HG03097 (cell line): ENCODE data around the gene LAMB4.

Experiments used
- ATAC-seq: cut with Tn5 transposase; IDR thresholded peaks from one replicate; pipeline ENCODE4 v1.9.1; 2021; ENCODE audit not compliant: unreplicated experiment, low FRiP score

LAMB4 gene

DNA sequence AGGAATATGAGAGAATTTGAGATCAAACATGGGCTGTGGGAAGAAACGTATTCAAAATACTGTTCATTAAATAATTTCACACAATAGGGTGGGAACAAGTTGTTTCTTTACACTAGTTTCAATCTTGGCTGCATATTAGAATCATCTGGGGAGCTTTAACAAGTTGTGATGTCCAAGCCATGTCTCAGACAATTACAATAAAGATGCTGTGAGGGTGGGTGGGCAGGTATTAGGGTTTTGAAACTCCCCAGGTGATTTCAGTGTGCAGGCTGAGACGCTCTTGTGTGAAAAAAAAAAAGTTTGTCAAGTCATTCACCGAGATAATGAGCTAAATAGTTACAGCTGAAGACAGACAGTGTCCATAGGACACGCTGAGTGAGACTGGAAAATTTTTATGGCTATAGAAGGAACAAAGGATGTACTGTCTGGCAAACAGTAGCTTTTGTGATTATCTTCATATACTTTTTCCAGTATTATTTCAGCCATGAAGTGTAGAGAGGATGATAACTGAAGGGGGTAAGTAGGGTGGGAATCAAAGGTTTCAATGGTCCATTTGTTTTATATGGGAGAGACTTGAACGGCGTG, 12.6 kb upstream of the LAMB4 start:
- no peak for ATAC-seq

DNA sequence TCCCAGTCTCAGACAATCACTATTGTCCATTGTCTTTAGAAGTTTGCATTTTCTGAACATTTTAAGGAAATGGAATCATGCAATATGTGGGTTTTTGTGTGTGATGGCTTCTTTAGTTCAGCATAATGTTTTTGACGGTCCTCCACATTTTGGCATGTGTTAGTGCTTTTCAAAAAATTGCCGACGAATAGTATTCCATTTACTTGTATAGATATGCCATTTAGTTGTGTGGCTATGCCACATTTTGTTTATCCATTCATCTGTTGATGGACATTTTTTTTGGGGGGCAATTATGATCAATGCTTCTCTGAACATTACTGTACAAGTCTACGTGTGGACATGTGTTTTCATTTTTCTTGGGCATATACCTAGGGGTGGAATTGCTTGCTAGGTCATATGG, 12.0 kb upstream of the LAMB4 start:
- no peak for ATAC-seq

DNA sequence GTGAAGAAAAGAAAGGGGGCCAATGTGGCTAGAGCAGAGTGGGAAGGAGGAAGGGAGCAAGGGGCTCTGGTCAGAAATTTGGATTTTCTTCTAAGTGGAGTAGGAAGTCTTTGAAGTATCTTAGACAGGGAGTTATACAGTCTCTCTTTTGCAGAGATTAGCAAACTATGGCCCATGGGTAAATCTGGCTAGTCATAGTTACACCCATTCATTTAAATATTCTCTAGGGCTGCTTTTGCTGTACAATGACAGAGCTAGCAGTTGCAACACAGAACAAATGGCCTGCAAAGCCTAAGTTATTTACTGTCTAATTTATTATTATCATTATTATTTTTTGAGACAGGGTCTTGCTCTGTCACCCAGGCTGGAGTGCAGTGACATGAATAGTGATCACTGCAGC, 10.5 kb upstream of the LAMB4 start:
- no peak for ATAC-seq

GRCh38 chr7:108138911-108139310, 8.8 kb upstream of the LAMB4 start:
- ATAC-seq: no peak

GRCh38 chr7:108137993-108138392, 7.8 kb upstream of the LAMB4 start:
- ATAC-seq: no peak

- no peak for ATAC-seq
Measured at GRCh38 chr7:108137040-108137439, 6.9 kb upstream of the LAMB4 start.

GRCh38 chr7:108136191-108136688, 6.1 kb upstream of the LAMB4 start:
- peak; percentile 19 for ATAC-seq

GRCh38 chr7:108135446-108136190, 5.5 kb upstream of the LAMB4 start:
- ATAC-seq: peak; percentile 96

- ATAC-seq: no peak
Measured at GRCh38 chr7:108134486-108134885, 4.3 kb upstream of the LAMB4 start.

DNA sequence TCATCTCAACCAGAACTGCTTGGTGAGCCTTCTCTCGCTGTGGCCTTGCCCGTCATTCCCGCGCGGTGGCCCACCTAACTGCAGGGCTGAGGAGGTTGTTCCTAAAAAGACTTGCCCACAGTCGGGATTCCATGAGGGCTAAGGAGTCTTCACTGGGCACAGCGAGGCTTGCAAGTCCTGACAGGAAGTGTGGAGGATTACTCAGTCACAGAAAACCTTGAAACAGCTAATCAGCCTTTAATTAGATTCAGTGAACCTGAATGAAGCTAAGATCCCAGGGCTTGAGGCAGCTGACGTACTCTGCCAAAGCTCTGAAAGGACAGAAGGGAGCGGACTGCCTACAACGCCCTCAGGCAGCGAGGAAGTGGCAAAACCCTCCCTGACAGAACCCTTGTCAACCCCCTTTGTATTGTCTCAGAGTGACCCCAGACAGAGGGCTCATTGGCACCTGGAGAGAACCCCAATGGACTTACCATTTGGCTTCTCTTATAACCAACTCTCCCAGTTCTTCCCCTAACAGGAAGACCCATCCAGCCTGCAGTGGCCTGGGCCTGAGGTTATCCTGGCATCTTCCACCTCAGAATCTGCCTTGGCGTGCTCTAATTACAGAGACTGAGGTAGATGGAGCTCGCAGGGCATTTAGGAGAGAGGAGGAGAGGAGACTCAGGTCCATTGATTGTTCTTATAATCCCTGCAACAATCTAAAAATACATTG, 2.5 kb upstream of the LAMB4 start:
- ATAC-seq: no peak

DNA sequence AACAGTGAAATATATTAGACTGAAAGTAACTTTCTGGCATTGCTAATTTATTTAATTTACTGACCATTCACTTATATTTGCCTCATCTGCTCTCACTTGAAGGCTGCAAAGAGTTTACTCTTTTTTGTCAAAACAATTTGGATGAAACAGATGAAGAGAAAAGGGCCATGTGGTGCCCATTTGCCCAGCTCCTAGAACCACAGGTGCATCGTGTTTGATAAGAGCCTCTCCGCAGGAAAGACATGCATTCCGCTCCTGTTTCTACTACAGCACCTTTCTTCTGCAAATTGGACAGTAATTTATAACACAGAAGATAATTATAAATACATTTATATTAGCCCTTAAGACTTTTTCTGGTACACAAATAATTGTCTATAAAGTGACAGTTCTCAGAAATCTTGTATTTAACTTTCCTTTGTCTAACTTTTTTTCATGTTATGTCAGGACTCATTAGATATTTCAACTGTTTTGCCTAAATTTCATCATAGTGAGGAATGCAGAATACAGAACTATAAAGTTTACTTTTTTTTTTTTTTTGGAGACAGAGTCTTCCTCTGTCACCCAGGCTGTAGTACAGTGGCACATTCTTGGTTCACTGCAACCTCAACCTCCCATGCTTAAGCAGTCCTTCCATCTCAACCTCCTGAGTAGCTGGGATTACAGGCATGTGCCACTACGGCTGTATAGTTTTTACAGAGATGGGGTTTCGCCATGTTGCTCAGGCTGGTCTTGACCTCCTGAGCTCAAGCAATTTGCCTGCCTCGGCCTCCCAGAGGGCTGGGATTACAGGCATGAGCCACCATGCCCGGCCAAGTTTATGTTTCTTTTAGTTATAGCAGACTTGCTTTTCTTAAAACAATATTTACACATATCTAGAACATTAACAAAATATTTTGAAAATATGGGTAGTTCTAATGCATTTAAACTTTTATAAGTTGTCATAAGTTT, 869 bp downstream of the LAMB4 start:
- ATAC-seq: no peak

GRCh38 chr7:108128514-108128913, 1.6 kb downstream of the LAMB4 start:
- no peak for ATAC-seq

DNA sequence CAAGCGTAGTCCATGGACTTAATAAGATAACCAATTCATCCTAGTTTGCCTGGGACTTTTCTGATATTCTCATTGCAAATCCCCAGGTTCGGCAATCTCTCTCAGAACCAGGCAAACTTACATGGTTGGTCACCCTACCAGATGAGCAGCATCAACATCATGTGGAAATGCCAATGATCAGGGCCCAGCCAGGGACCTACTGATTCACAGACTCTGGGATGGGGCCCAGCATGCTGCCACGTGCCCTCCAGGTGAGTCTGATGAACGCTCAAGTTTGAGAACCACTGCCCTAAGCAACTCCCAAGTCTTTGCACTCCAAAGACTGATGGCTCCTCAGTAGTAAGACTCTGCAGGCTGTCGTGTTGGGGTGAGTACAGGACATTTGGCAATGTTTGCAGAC, 2.7 kb downstream of the LAMB4 start:
- no peak for ATAC-seq

DNA sequence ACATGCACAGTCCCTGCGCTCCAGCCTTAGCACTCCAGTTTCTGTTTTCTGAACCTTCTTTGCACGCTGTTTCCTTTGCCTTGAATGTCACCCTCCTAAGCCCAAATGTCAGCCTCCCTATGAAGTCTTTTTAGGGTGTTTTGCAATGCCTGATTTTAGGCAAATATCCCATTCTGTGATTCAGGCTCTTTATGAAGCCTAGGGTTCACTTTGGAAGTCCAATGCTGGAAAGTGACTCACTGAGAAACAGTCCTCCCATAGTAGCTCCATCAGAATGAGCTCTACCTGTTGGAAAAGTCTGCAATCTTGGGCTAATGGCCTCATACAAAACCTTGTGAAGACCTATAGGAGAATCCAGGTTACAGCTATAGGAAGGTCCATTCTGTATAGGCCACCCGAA, 5.3 kb downstream of the LAMB4 start:
- ATAC-seq: no peak

- no peak for ATAC-seq
Measured at GRCh38 chr7:108122181-108122580, 8.0 kb downstream of the LAMB4 start.

GRCh38 chr7:108120933-108121332, 9.2 kb downstream of the LAMB4 start:
- ATAC-seq: no peak

DNA sequence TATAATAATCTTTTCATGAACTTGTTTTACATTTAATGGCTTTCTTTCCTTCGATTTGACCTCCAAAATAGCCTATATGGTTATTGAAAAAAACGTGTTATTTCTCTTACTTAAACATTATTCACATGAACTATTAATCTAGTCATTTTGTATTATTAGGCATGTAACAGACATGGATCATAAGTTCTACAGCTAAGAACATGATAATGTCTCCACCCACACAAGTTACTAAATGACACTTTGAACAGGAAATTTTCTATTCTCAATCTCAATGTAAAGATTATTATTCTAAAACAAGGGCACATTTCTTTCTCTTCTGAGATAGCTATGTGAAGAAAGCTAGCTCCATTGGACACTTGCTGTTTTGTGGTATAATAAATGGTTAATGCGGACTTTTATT, 10.0 kb downstream of the LAMB4 start:
- no peak for ATAC-seq

GRCh38 chr7:108118959-108119358, 11.2 kb downstream of the LAMB4 start:
- ATAC-seq: no peak

GRCh38 chr7:108114117-108114841, 15.9 kb downstream of the LAMB4 start:
- ATAC-seq: peak; percentile 57

DNA sequence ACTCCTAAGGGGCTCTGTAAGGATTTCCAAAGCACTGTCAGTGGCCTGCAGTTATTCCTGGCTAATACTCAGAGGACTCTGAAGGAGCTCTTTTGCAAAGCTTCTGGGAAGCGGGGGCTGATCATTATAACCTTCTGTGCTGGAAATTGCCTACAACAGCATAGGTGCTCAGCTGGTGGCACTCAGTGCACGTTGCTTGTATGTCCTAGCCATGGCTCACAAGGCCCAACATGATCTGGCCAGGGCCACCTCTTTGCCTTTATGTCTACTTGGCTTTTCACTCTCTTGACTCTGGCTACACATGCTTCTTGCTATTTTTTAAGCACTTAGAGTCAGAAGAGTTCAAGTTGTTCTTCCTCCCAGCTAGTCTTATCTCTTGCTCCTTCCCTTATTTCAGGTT, 17.5 kb downstream of the LAMB4 start:
- ATAC-seq: no peak
